GM19372 (cell line): ENCODE data around the gene LMX1A.

Source experiments
- ATAC-seq: cut with Tn5 transposase; IDR thresholded peaks from one replicate; pipeline ENCODE4 v1.9.1; 2021; ENCODE audit warnings: mild to moderate bottlenecking, low read depth, moderate library complexity; ENCODE audit not compliant: unreplicated experiment

LMX1A gene

DNA sequence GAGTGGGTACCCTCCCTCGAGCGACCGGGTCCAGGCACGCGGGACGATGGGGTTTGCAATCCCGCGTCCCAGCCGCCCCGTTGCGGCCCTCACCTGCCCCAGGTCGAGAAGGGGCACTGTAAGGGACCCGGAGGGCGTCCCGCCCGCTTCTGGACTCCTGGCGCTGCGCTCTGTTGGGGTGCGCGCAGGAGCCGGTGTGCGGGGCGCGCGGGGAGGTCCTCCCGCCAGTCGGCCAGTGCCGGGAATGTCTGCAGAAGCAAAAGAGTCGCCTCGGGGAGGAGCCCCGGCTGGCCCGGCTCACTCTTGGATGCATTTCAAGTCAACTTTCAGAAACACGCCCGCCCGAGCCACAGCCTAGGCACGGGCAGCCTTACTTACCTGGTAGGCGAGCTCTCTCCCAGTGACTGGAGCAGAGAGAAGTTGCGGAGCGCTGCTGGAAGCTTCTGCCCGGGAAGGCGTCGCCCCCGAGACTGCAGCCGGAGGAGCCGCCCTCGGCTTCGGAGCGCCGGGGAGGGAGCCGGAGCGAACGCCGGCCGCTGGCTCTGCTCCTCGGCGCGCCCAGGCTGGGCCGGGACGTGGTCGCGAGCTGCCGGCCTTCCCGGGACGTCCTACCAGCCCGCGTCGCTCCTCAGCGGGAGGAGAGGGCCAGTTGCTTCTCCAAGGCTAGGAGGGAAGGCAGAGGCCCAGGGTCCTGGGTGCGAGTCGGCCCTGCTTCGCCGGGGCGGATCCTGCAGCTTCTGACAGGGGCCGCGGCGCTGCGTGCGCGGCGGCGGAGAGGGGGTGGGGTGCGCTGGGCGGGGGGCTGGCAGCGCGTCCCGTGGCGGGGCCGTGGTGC, at the start of gene LMX1A:
LMX1A (minus strand) TSS at position 739 of the 835 bp plus-strand sequence. CDS start 1,156 bp downstream, outside the sequence.
- ATAC-seq: no peak

DNA sequence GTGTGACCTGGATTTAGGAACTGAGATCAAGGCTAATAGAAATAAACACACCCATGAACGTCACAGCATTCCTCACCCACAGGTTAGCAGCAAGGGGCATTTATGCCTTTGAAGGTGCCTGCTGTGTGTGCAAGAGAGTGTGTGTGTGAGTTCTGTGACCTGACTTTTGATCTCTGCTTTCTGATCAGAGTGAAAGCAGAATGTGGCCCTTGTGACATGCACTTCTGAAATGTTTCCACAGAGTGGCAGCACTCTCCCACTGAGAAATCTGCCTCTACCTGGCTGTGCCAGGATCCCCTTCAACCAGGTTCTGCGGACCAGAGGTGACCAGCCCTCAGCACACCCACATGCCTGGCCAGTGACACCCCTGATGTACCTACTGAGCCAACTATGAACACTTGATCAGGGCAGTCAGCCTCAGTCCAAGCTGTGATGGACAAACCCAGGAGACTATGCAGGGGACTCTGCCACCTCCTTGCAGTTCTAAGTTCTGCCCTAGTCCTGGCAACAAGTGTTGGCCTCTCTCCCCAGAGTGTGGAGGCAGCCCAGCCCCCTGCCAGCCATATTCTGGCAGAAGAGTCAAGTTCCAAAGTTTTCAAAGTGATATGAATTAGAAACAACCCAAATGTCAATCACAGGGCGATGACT, 47.4 kb upstream of the LMX1A start:
- ATAC-seq: peak; percentile 58

DNA sequence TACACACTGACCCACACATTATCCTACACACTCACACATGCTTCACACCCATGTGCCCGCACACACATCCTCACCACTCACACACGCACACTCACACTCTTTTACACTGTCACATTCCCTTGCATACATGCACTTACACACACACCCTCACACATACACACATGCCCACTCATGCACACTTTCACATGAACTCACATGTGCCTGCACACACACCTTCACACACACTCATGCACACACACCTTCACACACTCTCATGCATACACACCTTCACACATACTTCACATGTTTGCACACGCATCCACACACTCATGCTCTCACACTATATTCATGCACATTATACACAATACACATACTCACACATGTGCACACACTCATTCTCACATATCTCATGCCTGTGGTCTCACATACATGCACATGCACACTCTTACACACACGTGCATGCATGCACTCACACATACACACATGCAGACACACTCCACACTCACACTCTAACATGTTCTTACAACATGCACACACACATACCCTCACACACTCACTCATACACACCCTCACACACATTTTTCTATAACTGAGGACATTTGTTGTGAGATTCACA, 46.1 kb upstream of the LMX1A start:
- no peak for ATAC-seq

DNA sequence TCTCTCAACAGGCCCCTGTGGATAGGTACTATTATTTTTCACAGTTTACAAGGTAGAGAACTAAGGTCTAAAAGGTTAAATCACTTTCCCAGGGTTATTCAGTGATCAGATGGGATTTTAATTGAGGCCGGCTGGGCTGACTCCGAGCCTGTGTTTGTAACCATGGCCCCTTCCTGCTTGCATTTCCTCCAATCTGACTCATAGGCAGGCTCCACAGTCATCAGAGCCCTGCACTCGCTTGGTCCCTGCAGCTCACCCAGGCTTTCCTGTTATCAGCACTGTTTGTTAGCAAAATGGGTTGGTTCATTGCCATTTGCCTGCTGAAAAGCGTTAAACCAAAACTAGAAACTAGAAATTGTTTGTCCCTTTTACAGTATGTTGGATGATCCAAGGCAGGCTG, 41.4 kb upstream of the LMX1A start:
- ATAC-seq: no peak

DNA sequence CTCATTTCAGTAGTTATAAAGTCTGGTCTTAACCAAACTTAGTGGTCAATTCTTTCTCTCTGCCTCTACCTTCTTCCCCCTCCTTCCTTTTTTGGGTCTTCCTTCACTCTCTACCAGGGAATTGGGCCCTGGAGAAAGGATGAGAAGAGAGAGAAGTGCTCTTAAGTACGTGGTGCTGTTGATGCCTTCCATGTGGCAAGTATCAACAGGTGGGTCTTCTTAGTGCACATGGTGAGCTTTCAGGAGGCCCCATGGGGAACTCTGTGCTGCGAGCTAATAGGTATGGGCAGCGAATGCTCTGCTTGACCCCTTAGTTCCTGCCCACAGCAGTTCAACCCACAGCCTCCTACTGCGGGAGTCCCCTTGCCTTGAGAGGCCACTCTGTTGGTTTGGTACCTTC, 39.4 kb upstream of the LMX1A start:
- no peak for ATAC-seq

DNA sequence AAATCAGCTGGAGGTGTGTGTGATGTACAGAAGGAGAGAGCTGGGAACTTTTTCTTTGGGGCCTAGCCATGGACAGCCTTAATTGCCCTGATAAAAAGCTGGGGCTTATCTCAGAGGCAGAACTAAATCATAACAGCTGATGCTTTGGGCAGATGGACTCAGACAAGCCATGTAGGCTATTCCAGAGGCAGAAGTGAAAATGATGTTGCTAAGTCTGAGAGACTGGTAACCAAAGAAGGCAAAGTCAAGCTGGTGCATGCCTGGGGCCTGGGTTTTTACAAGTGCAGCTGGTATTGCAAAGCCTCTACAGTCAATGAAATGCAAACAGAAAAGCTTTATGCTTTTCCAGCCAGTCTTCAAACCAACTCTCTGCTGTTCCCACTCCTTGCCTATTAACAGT, 39.0 kb upstream of the LMX1A start:
- ATAC-seq: no peak

DNA sequence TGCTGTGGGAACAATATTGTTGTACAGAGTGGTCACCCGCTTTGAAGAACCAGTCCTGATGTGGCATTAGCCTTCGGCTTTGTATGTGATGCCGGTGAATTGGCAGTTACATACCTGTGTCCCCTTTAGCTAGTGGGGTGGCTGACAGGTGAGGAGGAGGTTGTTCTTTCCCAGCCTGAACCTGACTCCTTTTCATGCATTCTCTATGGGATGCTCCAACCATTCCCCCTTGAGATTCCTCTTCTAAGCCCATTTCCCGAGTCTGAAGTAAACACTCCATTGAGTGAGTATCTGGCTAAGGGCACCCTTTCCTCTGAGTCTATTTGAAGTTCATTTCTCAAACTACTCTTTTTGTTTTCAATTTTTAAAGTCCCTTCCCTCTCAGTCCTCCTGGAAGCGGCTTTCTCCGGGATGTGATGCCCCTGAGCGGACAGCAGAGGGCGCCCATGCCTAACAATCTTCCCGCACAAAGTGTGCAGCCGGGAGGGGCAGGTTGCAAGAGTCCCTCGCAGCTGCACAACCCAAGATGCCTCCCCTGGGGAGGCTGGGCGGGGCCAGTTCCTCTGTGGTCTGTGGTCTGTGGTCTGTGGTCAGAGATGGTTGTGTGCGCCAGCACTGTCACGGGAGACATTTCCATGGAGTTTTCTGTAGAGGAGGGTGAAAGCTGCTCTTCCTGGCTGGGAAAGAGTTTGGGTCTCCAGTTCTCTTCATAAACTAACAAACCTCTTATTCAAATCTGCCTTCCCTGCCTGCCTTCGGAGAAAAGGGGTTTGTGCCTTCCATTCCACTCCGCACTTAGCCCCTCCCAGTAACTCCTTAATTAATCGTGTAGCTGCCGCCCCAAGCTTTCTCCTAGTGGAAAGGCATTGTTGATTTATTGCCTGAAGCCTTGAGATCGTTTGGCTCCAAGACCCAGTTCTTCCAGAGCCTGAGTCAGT, 36.4 kb upstream of the LMX1A start:
- ATAC-seq: peak; percentile 99

DNA sequence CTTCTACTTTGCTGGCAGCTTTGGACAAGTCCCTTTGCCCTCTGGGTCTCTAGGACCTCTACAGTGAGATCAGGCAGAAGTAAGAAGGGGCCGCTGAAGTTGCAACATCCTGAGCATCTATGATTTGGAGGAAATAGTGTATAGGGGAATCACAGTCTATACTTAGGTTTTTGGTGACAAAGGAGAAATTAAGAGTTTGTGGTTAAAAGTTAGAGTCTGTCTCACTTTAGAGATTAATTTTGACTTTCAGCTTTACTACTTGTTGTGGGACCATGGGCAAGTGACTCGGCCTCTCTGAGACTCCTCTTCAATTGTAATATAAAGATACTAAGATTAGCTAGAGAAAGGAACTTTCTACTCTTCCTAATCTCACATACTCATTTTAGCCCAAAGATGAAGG, 33.1 kb upstream of the LMX1A start:
- no peak for ATAC-seq

DNA sequence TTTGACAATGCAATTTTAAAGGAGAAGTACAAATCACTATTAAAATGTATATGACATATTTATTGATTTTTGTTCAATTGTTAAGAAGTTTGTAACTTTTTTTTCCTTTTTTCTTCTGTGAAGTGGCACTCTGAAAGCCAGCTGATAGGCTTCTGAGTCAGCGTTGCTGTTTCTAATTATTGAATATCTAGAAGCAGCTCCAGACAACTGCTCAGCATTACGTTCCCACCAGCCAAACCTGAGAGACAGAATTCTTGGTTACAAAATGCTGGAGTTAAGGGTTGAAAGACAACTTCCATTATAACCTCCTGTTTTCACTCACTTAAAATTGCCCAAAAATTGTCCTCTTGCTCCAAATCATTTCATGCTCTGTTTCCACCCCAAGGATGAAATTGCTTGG, 31.4 kb upstream of the LMX1A start:
- no peak for ATAC-seq

DNA sequence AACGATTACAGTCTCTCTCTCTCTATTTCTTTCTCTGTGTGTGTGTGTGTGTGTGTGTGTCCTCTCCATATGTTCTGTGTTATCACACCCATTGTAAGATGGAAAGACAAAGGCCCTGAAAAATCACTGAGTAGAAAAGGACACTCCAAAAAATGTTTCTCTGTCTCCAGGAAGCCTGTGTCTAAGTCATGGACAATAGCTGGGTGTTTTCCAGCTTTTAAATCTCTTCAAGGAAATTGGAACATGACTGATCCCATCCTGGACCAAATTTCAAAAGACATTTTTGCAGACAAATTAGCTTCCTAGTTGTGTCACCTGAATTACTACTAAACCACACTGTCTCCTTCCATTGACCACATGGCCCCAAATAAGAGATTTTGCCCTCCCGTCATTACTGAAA, 31.0 kb upstream of the LMX1A start:
- ATAC-seq: no peak

DNA sequence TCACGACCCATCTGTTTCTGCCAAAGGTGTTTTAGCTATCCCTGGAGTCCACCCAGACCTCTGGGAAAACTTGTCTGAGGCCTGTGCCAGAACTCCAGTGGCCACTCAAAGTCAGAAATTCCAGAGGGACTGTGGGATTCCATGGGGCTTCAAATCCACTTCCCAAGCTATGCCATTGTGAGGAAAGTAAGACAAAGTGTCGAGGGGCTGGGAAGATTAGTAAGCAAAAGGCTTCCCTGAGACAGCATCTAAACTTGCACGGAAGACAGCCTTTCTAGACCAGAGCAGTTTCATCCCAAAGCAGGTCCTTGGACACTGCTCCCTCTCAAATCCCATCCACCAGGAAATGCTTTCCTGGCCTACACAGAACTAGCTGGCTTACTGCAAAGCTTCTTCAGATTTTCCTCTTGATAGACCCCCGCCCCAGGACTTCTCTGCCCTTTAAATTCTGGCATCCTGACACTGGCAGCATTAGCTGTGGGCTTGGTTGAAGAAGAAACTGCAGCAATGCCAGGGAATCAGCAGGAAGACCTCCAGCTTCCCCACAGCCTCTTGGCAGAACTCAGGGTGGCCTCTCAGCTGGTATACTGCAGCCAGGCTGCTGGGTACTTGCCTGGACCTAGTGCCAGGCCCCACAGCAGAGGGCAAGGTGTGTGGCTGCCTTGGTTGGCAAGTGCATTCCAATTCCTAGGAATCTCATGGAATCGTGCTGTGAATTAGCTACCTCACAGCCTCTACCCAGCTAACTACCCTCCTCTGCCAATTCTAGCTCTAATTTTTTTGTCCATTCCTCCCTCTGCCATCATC, 27.3 kb upstream of the LMX1A start:
- no peak for ATAC-seq

DNA sequence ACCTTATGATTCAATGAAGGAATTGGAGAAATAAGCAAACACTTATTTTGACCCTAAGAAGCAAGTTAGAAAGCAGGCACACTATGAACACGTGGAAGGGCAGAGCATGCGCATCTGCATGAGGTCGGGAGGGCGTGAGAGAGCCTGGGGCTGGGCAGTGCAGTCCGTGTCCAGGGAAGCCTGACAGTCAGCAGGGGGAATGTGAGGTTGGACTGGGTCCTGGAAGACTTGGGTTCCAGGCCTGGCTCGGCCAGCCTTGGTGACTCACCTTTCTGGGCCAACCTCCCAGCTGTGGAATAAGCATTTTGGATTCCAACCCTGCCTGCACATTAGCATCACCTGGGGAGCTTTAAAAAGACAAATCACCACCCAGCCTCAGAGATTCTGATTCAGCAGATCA, 26.6 kb upstream of the LMX1A start:
- no peak for ATAC-seq

DNA sequence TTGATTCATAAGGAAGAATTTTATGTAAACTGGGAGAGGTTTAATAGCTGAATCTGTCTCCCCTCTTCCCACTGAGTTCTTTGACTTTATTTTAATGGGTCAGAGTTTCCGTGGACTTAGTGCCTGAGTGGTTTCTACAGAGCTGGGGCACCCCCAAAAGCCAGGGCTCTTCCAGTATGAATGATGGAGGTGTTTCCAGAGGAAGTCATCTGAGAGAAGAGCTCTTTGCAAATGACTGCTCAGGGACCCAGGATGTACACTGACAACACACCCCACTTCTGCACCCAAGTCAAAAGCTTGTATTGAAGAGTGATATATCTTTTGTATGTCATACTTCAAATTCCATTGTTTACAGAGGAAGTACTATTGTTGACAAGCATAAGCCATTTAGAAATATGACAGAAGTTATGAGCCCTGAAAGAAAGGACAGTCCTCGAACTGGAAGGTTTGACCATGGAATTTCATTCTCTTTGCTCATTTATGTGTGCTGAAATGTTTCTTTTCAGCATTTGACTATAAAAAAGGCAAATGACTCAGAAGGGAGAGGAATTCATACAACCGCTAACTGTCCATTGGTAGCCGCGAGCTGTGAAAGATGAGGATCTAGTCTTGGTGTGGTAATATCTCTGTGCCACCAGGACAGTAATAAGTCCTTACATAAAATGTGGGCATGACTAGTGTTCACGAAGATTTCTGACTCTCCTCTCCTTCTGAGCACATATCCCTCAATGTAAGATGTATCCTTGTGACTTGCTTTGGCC, 25.4 kb upstream of the LMX1A start:
- ATAC-seq: no peak

DNA sequence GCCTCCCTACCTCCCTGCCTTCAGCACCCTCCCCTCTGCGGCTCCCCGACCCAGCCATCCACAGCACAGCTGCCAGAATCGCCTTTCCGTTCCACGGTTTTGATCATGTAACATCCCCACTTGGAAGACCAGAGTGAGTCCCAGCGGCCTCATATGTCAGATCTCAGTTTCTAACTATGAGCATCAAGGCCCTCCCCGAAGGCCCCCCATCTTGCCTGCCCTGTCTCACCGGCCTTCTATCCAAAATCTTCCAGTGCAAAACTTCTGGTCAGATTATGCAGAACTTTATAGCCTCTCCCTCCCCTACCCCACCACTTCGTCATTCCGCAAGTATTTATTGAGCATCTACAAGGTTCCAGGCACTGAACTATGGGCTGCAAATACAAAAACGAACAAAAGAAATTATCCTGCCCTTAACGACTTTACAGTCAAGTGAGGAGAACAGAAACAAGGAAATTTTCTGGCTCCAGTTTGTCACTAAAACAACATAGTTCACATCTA, 20.3 kb upstream of the LMX1A start:
- no peak for ATAC-seq

DNA sequence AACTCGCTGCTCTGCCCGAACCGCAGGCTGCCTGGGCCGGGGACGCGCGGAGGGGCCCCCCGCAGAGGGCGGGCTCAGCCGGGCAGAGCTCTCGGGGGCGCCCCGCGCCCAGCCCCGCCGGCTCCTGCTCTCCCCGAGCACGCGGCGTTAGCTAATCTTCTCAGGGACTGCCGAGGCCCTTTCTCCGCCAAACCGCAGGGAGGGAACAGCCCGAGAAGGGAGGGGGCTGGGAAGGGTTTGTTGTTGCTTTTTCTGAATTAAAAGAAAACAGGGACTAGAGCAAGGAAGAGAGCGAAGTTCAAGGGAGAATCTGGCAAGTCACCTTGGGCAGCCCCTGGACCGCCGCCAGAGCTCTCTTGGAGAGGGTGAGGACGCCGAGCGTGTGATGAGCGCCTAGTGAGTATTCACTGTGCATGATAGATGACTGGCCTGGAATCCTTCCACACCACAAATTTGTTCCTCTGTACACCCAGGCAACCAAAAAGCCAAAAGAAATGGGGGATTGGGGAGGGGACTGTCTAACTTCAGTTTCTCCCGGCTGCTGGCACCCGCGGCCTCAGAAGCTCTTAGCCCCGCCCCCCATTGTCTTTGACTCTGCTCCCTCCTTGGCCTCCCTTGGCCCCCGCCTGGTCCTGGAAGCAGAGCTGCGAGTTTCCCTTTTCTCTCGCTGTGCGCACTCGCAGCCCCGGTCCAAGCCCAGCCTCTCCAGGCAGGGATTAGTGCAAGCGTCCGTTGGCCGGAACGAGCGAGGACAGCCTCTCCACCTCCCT, 19.7 kb upstream of the LMX1A start:
- peak; percentile 55 for ATAC-seq

DNA sequence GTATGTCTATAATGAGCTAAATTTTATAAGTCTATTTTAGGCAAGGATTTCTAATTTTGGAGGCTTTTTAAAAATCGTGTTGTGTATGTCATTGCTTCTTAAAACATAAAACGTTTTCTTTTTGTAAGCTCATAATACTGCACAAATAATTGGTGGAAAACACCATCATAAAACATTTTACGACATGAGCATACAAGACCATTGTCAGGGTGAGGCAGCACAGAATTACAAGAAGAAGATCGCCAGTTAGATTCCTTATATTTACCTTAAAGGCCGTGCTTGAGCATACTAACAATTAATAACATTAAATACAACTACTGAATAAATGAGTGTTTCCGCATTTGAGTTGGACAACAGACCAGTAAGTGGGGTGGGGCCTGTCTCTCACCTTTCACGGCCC, 19.1 kb upstream of the LMX1A start:
- no peak for ATAC-seq

DNA sequence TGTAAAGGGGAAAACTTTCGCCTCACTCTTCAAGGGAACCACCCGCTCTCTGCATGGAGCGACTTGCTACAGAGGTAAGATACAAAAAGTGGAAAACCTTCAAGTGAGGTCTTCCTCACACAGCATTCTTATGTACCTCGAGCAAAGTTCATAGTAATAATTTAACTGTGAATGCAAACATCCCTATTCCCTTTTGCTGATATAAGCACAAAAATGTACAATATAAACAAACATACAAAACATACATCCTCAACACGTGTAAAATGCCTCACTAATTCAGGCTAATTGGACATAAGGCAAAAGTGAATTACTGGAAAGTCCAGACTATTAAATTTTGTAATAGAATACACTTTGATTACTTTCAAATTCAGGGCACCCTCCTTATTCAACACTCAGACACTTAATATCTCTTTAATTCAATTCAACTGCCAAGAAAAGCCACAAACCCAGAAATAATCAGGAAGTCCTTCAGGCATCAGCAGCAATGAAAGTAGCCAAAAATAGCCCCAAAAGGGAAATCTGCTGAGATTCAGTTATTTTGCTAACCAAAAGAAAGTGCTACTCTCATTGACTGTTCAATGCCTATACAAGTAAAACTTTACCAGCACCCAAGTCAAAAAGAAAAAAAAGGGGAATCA, 15.2 kb upstream of the LMX1A start:
- ATAC-seq: no peak
